Measurements from ENCODE around the gene DLST.

Gene DLST

GRCh38 chr14:74888164-74889158, 6.7 kb downstream of the DLST start (continued):
- TF ChIP-seq PRDM6 (tag by site-specific recombination; IDR thresholded peaks at IDR 0.05) (peak; percentile 68), ZNF112 (tag by site-specific recombination; IDR thresholded peaks at IDR 0.05) (no peak), KLF7 (tag by site-specific recombination; IDR thresholded peaks at IDR 0.05; ENCODE audit: borderline replicate concordance) (no peak), ZNF600 (tag by site-specific recombination; IDR thresholded peaks at IDR 0.05) (peak; percentile 74), ZNF785 (tag by site-specific recombination; IDR thresholded peaks at IDR 0.05) (no peak)

GRCh38 chr14:74890262-74890661, 8.5 kb downstream of the DLST start:
- Histone ChIP-seq H3K36me3 (ENCODE audit: control insufficient read depth in 2 of 2, insufficient read depth in 1 of 2, low read length in 2 of 2) (peaks cover 62 to 79% of the 10 kb centered on the region in 2 experiments), H3K4me3 (ENCODE audit: low read depth, low read length) (no peak overlapping the region), H3K4me1 (ENCODE audit: control insufficient read depth, insufficient read depth, low read length) (peaks cover 21% of the 10 kb centered on the region), H3K27ac (ENCODE audit: extremely low read depth, low read depth, low read length) (no peak overlapping the region), H3K9me3 (ENCODE audit: control insufficient read depth, insufficient read depth, low read depth, low read length) (no peaks in the 10 kb centered on the region)
- ChIA-PET POLR2A (no interaction called here), CTCF (interaction anchor here (0.8 to 3.4 kb wide), 4 partner anchors 12 to 285 kb away, joined by 3 to 11 read pairs (median 8); no protein-coding TSS in a partner anchor)
- TF ChIP-seq KLF7 (tag by site-specific recombination; IDR thresholded peaks at IDR 0.05; ENCODE audit: borderline replicate concordance) = no peak
- TF ChIP-seq ZNF394 (tag by site-specific recombination; IDR thresholded peaks at IDR 0.05; ENCODE audit: borderline replicate concordance) = no peak
- no peak for TF ChIP-seq ZNF449 (tag by site-specific recombination; IDR thresholded peaks at IDR 0.05)
- no peak for TF ChIP-seq ZBTB21 (tag by site-specific recombination; IDR thresholded peaks at IDR 0.05)
- TF ChIP-seq ZNF585B (tag by site-specific recombination; IDR thresholded peaks at IDR 0.05) = no peak
- no peak for TF ChIP-seq ZBTB1 (tag by site-specific recombination; IDR thresholded peaks at IDR 0.05)
- no peak for TF ChIP-seq ZFP3 (tag by site-specific recombination; IDR thresholded peaks at IDR 0.05; ENCODE audit: low read depth)
- TF ChIP-seq ZNF544 (tag by site-specific recombination; IDR thresholded peaks at IDR 0.05) = no peak
- no peak for TF ChIP-seq ZNF2 (tag by site-specific recombination; IDR thresholded peaks at IDR 0.05)
- no peak for TF ChIP-seq MYNN (tag by site-specific recombination; IDR thresholded peaks at IDR 0.05; ENCODE audit: borderline replicate concordance)
- TF ChIP-seq BCL11B (tag by site-specific recombination; IDR thresholded peaks at IDR 0.05; ENCODE audit: low read depth) = no peak

GRCh38 chr14:74891870-74892269, 10.2 kb downstream of the DLST start:
- POLR2A ChIA-PET = interaction anchor here (1.8 kb wide), 1 partner anchor 10 kb away, joined by 7 read pairs; the partner anchor contains the start of gene DLST
- CTCF ChIA-PET = interaction anchor here (3.5 to 7.6 kb wide), 2 partner anchors 16 to 31 kb away, joined by 19 to 64 read pairs; no protein-coding TSS in a partner anchor
- peaks cover 16% of the 10 kb centered on the region for H3K4me1 ChIP-seq (ENCODE audit: control insufficient read depth, insufficient read depth, low read length)
- 0 out of 2 replicates have a peak overlapping the region, but pooled peaks have one; percentile 14 for H3K27ac ChIP-seq (ENCODE audit: extremely low read depth, low read depth, low read length)
- H3K36me3 ChIP-seq (ENCODE audit: control insufficient read depth in 2 of 2, insufficient read depth in 1 of 2, low read length in 2 of 2) = peaks cover 68 to 83% of the 10 kb centered on the region in 2 experiments
- H3K9me3 ChIP-seq (ENCODE audit: control insufficient read depth, insufficient read depth, low read depth, low read length) = no peaks in the 10 kb centered on the region
- H3K4me3 ChIP-seq (ENCODE audit: low read depth, low read length) = no peak overlapping the region
- TF ChIP-seq HIC1 (tag by site-specific recombination; IDR thresholded peaks at IDR 0.05) (no peak), ZNF658 (tag by site-specific recombination; IDR thresholded peaks at IDR 0.05) (no peak), ZNF280D (tag by site-specific recombination; IDR thresholded peaks at IDR 0.05) (no peak), ZBTB20 (tag by site-specific recombination; IDR thresholded peaks at IDR 0.05) (no peak), ZNF548 (tag by site-specific recombination; IDR thresholded peaks at IDR 0.05) (no peak), ZSCAN16 (tag by site-specific recombination; IDR thresholded peaks at IDR 0.05) (no peak), ZNF791 (tag by site-specific recombination; IDR thresholded peaks at IDR 0.05) (no peak)
